Astrocyte (in vitro differentiated cells and primary cell): ENCODE data around the gene SAMD14.

Source experiments
- EZH2 ChIP-seq: IDR thresholded peaks from 2 replicates; pipeline ENCODE4 v1.6.1; 2012; ENCODE audit warnings: mild to moderate bottlenecking, low read length, inconsistent platforms; ENCODE audit not compliant: insufficient read depth
- TF ChIP-seq, protein P1 (sequence below): IDR thresholded peaks from 2 replicates; pipeline ENCODE4 v1.5.1; 2011; ENCODE audit warnings: low read depth, mild to moderate bottlenecking, inconsistent platforms, low read length, moderate library complexity; ENCODE audit not compliant: insufficient read depth

DNA sequence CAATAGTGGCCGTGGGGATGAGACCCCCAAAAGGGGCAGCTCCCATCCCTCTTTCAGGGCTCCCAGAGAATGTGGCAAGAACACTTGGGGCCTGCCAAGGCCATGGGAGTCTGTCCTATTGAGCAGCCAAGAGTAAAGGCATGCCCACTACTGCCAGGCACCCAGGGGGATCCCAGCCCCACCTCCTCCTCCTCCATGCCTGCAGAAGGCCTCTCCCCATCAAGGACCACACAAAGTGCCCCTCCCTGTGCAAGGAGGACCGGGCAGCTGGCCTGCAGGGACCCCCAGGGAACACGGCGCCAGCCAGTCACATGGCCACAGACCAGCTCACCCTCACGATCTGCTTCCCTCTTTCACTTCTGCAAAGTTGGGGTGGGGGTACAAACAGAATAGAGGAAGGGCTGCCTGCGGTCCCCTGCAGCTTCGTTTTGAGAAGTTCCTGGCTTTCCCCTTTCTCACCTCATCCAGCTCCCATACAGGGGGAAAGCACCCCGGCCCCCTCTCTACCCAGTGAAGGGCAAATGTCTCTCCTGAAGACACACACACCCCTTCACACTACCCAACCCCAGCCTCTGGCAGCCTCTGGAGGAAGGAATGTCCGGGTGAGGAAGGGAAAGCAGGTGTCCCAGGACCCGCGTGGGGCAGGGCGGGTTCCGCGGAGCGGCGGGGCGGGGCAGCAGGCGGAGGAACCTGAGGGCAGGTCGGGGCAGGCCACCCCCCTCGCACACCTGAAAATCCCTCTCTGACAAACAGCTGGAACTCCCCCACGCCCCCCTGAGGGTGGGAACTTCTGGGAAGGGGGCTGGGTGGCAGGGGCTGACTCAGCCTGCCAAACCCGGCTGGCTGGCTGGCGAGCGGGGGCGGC is 18.5 kb upstream of the SAMD14 start:
- TF ChIP-seq, protein P1, sequence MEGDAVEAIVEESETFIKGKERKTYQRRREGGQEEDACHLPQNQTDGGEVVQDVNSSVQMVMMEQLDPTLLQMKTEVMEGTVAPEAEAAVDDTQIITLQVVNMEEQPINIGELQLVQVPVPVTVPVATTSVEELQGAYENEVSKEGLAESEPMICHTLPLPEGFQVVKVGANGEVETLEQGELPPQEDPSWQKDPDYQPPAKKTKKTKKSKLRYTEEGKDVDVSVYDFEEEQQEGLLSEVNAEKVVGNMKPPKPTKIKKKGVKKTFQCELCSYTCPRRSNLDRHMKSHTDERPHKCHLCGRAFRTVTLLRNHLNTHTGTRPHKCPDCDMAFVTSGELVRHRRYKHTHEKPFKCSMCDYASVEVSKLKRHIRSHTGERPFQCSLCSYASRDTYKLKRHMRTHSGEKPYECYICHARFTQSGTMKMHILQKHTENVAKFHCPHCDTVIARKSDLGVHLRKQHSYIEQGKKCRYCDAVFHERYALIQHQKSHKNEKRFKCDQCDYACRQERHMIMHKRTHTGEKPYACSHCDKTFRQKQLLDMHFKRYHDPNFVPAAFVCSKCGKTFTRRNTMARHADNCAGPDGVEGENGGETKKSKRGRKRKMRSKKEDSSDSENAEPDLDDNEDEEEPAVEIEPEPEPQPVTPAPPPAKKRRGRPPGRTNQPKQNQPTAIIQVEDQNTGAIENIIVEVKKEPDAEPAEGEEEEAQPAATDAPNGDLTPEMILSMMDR = no peak
- no peak for TF ChIP-seq EZH2
